Inferior parietal cortex (tissue), 1 donor: ENCODE results near the gene RNF44.
"Not testable (repeated sequence)": the region's sequence is repeated elsewhere in the genome, so short reads cannot be mapped to it uniquely, and the experiment has no call there.

ENCODE experiments used
- DNase-seq: peaks from one replicate; pipeline ENCODE4 v3.0.0-alpha.2; 2016; ENCODE audit errors: extremely low spot score

Gene RNF44

GRCh38 chr5:176519810-176520720, 17.1 kb downstream of the RNF44 start:
- no peak for DNase-seq

- DNase-seq: no peak
Observed at GRCh38 chr5:176517053-176517661, 20.0 kb downstream of the RNF44 start.

GRCh38 chr5:176515396-176515795, 21.8 kb downstream of the RNF44 start:
- DNase-seq: no peak

- DNase-seq: no peak
Observed at GRCh38 chr5:176514244-176514950, 22.8 kb downstream of the RNF44 start.

GRCh38 chr5:176513788-176514187, 23.4 kb downstream of the RNF44 start:
- DNase-seq: no peak

GRCh38 chr5:176508603-176509002, 28.6 kb downstream of the RNF44 start:
- no peak for DNase-seq

- no peak for DNase-seq
Observed at GRCh38 chr5:176507911-176508310, 29.3 kb downstream of the RNF44 start.

GRCh38 chr5:176503496-176503895, 33.7 kb downstream of the RNF44 start:
- no peak for DNase-seq

- DNase-seq: no peak
Observed at GRCh38 chr5:176501333-176501732, 35.9 kb downstream of the RNF44 start.

GRCh38 chr5:176500511-176500910, 36.7 kb downstream of the RNF44 start:
- DNase-seq: no peak

GRCh38 chr5:176499273-176499672, 37.9 kb downstream of the RNF44 start:
- no peak for DNase-seq

GRCh38 chr5:176497852-176498251, 39.4 kb downstream of the RNF44 start:
- DNase-seq: no peak

GRCh38 chr5:176492431-176492830, 44.8 kb downstream of the RNF44 start:
- DNase-seq: no peak

- DNase-seq: no peak
Observed at GRCh38 chr5:176491901-176492300, 45.3 kb downstream of the RNF44 start.

- no peak for DNase-seq
Observed at GRCh38 chr5:176491101-176491502, 46.1 kb downstream of the RNF44 start.

- no peak for DNase-seq
Observed at GRCh38 chr5:176490301-176490700, 46.9 kb downstream of the RNF44 start.

GRCh38 chr5:176489077-176489476, 48.1 kb downstream of the RNF44 start:
- no peak for DNase-seq

- DNase-seq: not testable (repeated sequence)
Observed at GRCh38 chr5:176487160-176487559, 50.0 kb downstream of the RNF44 start.

- no peak for DNase-seq
Observed at GRCh38 chr5:176486189-176486757, 50.9 kb downstream of the RNF44 start.

GRCh38 chr5:176485176-176485575, 52.0 kb downstream of the RNF44 start:
- DNase-seq: no peak

GRCh38 chr5:176481711-176482110, 55.5 kb downstream of the RNF44 start:
- no peak for DNase-seq
